SK-N-SH (cell line): Measurements from ENCODE around the gene RDH16. TPM values are rescaled to one million over a fixed set of nuclear protein-coding genes. Genes with fewer than 3 reads are reported as not detected.

ENCODE experiments used
- CTCF ChIA-PET: fragments of 300-600, 350-600 bp; formaldehyde crosslinking; extraction: SDS; loops from one replicate; lab custom pipeline; 2021; lab: Yijun Ruan, JAX
- POLR2A ChIA-PET: fragments of 350-600 bp; sonication (Branson Sonifier 250); formaldehyde crosslinking; extraction: SDS; loops from one replicate; lab custom pipeline; 2020; ENCODE audit warnings: antibody characterized with exemption, inconsistent platforms; lab: Yijun Ruan, JAX
- DNase-seq: peaks from one replicate; pipeline ENCODE4 v3.0.0; 2012
- H2AFZ ChIP-seq: fragments of 200-600 bp; sonication (generic); 2 replicates; pipeline ENCODE4 v1.8.1; 2016; ENCODE audit warnings: antibody characterized with exemption, mild to moderate bottlenecking, low read depth
- H3F3A ChIP-seq: fragments of 200-600 bp; sonication (generic); replicated peaks from 2 replicates; pipeline ENCODE3; 2016; ENCODE audit warnings: antibody characterized with exemption, mild to moderate bottlenecking; ENCODE audit not compliant: insufficient read depth
- H3K27ac ChIP-seq, 2 experiments: fragments of 200-500 bp in 1 of 2; fragments of 200-600 bp in 1 of 2; sonication (Bioruptor generic) in 1 of 2; sonication (generic), shearing (Covaris generic) in 1 of 2; 2 replicates each; pipeline versions ENCODE4 v1.5.1 to v1.6.1; 2014 to 2016; ENCODE audit warnings: low read depth in 2 of 2, inconsistent platforms in 1 of 2, low read length in 1 of 2, mild to moderate bottlenecking in 1 of 2, mixed read lengths in 1 of 2
- H3K27me3 ChIP-seq: fragments of 200-600 bp; sonication (generic), shearing (Covaris generic); 2 replicates; pipeline ENCODE4 v1.6.1; 2016; ENCODE audit warnings: mixed run types; ENCODE audit not compliant: insufficient read depth
- H3K36me3 ChIP-seq, 2 experiments: fragments of 200-500 bp in 1 of 2; fragments of 200-600 bp in 1 of 2; sonication (Bioruptor generic) in 1 of 2; sonication (generic) in 1 of 2; replicated peaks in 1 of 2; 2 replicates each; pipeline versions ENCODE3 to v1.5.1; 2014 to 2016; ENCODE audit warnings: low read length in 1 of 2, mild to moderate bottlenecking in 1 of 2; ENCODE audit not compliant: insufficient read depth in 2 of 2, control insufficient read depth in 1 of 2
- H3K4me1 ChIP-seq, 2 experiments: fragments of 200-500 bp in 1 of 2; fragments of 200-600 bp in 1 of 2; sonication (Bioruptor generic) in 1 of 2; sonication (generic), shearing (Covaris generic) in 1 of 2; 2 replicates each; pipeline versions ENCODE4 v1.5.1 to v1.6.1; 2014 to 2016; ENCODE audit warnings: low read depth in 1 of 2, low read length in 1 of 2, mixed run types in 1 of 2; ENCODE audit not compliant: insufficient read depth in 2 of 2, control insufficient read depth in 1 of 2
- H3K4me2 ChIP-seq: fragments of 200-600 bp; sonication (generic), shearing (Covaris generic); 2 replicates; pipeline ENCODE4 v1.6.1; 2017; ENCODE audit warnings: mixed run types
- H3K4me3 ChIP-seq, 2 experiments: fragments of 200-500 bp in 1 of 2; fragments of 200-600 bp in 1 of 2; sonication (Bioruptor generic) in 1 of 2; sonication (generic), shearing (Covaris generic) in 1 of 2; 2 replicates each; pipeline versions ENCODE4 v1.5.1 to v1.8.1; 2014 to 2016; ENCODE audit warnings: low read depth in 2 of 2, inconsistent platforms in 1 of 2, low read length in 1 of 2, mild to moderate bottlenecking in 1 of 2, mixed read lengths in 1 of 2, moderate library complexity in 1 of 2
- H3K79me2 ChIP-seq: fragments of 200-600 bp; sonication (generic); 2 replicates; pipeline ENCODE4 v1.8.1; 2017; ENCODE audit warnings: mild to moderate bottlenecking; ENCODE audit not compliant: insufficient read depth
- H3K9ac ChIP-seq: fragments of 200-600 bp; sonication (generic); 2 replicates; pipeline ENCODE4 v1.6.1; 2017; ENCODE audit warnings: mixed run types
- H3K9me2 ChIP-seq: fragments of 200-600 bp; sonication (generic); 2 replicates; pipeline ENCODE4 v1.6.1; 2017; ENCODE audit warnings: mixed run types
- H3K9me3 ChIP-seq: fragments of 200-600 bp; sonication (generic); 2 replicates; pipeline ENCODE4 v1.6.1; 2017; ENCODE audit warnings: mixed run types, mild to moderate bottlenecking, moderate library complexity
- H4K20me1 ChIP-seq: fragments of 200-600 bp; sonication (generic); 2 replicates; pipeline ENCODE4 v1.6.1; 2017; ENCODE audit warnings: mild to moderate bottlenecking, mixed run types; ENCODE audit not compliant: insufficient read depth
- ELF1 ChIP-seq: IDR thresholded peaks from 2 replicates; pipeline ENCODE4 v1.4.0; 2012
- FOSL2 ChIP-seq: IDR thresholded peaks from 2 replicates; pipeline ENCODE4 v1.4.0; 2012; ENCODE audit warnings: low read depth, mild to moderate bottlenecking, moderate library complexity, borderline replicate concordance
- FOXM1 ChIP-seq: IDR thresholded peaks from 2 replicates; pipeline ENCODE4 v1.4.0; 2012; ENCODE audit warnings: low read depth, mild to moderate bottlenecking
- GABPA ChIP-seq: IDR thresholded peaks from 2 replicates; pipeline ENCODE4 v1.4.0; 2012; ENCODE audit warnings: low read depth, mild to moderate bottlenecking
- IRF3 ChIP-seq: fragments of 150-350 bp; IDR thresholded peaks from 2 replicates; pipeline ENCODE4 v1.6.1; 2016; ENCODE audit warnings: mild to moderate bottlenecking, low read depth, low read length
- JUND ChIP-seq: IDR thresholded peaks from 2 replicates; pipeline ENCODE4 v1.4.0; 2012
- MAX ChIP-seq: IDR thresholded peaks from 2 replicates; pipeline ENCODE4 v1.4.0; 2012; ENCODE audit warnings: low read depth
- POLR2AphosphoS5 ChIP-seq: IDR thresholded peaks from 2 replicates; pipeline ENCODE4 v1.6.1; 2012; ENCODE audit warnings: low read depth, low read length
- RCOR1 ChIP-seq: fragments of 150-350 bp; IDR thresholded peaks from 2 replicates; pipeline ENCODE4 v1.6.1; 2017; ENCODE audit warnings: antibody characterized with exemption, low read length
- RXRA ChIP-seq: IDR thresholded peaks from 2 replicates; pipeline ENCODE4 v1.4.0; 2012; ENCODE audit warnings: low read depth, mild to moderate bottlenecking, borderline replicate concordance
- SMC3 ChIP-seq: IDR thresholded peaks from 2 replicates; pipeline ENCODE4 v1.6.1; 2012; ENCODE audit warnings: low read depth, low read length, improper control_type of control experiment
- TEAD4 ChIP-seq: IDR thresholded peaks from 2 replicates; pipeline ENCODE4 v1.4.0; 2012; ENCODE audit warnings: mild to moderate bottlenecking, borderline replicate concordance; ENCODE audit not compliant: insufficient read depth
- USF1 ChIP-seq: IDR thresholded peaks from 2 replicates; pipeline ENCODE4 v1.4.0; 2012; ENCODE audit warnings: low read depth, borderline replicate concordance
- USF2 ChIP-seq: fragments of 150-350 bp; IDR thresholded peaks from 2 replicates; pipeline ENCODE4 v1.6.1; 2017; ENCODE audit warnings: antibody characterized with exemption, low read length, low read depth, borderline replicate concordance
- ZBTB33 ChIP-seq: IDR thresholded peaks from 2 replicates; pipeline ENCODE4 v1.4.0; 2012; ENCODE audit warnings: low read depth, borderline replicate concordance
- WGBS: methylation state at CpG from one replicate; pipeline ENCODE4 v1.1.6; 2017; ENCODE audit warnings: low lambda C conversion rate; 5-methylcytosine and 5-hydroxymethylcytosine counted together
- polyA plus RNA-seq, 3 experiments: library from polyadenylated mRNA; depleted of rRNA; stranded (reverse); fragments of >200 nt; gene quantifications; 2 replicates each; pipeline ENCODE4 v1.2.3, GENCODE V29; 2012

Gene RDH16
- polyA plus RNA-seq, 1 of the 3 experiments (the other 2 are of a cell fraction): 0.12 TPM

GRCh38 chr12:56916296-56916995, 41.0 kb downstream of the RDH16 start:
- DNase-seq: no peak
- no peak overlapping the region for H3K4me2 ChIP-seq
- CTCF ChIA-PET: interaction anchor here (1.2 kb wide), 1 partner anchor 41 kb away, joined by 3 read pairs; no protein-coding TSS in a partner anchor
- H3K79me2 ChIP-seq: no peaks in the 10 kb centered on the region
- no peak overlapping the region for H2AFZ ChIP-seq
- H3K9me3 ChIP-seq: no peaks in the 10 kb centered on the region
- no peaks in the 10 kb centered on the region for H4K20me1 ChIP-seq
- no peak overlapping the region for H3K9ac ChIP-seq
- 11% methylated on average over 4 of the region's 4 CpGs for WGBS
- H3K9me2 ChIP-seq: no peaks in the 10 kb centered on the region
- H3K27ac ChIP-seq: no peak overlapping the region
- H3K27me3 ChIP-seq: no peaks in the 10 kb centered on the region; the same call in 1 of the 2 replicates
- POLR2A ChIA-PET: no interaction called here
- no peak for TF ChIP-seq FOSL2
- TF ChIP-seq GABPA: no peak
- TF ChIP-seq FOXM1: no peak
- no peak for TF ChIP-seq RXRA
- no peak for TF ChIP-seq MAX
- TF ChIP-seq POLR2AphosphoS5: no peak
- no peak for TF ChIP-seq ELF1
- TF ChIP-seq SMC3: no peak
- no peak for TF ChIP-seq JUND
- no peak for TF ChIP-seq IRF3
- TF ChIP-seq USF2: no peak
- no peak for TF ChIP-seq RCOR1
- H3F3A ChIP-seq: no peaks in the 10 kb centered on the region
- H3K36me3 ChIP-seq: no peaks in the 10 kb centered on the region
- no peak overlapping the region for H3K4me3 ChIP-seq
- no peaks in the 10 kb centered on the region for H3K4me1 ChIP-seq

GRCh38 chr12:56914724-56915123, 42.7 kb downstream of the RDH16 start:
- Histone ChIP-seq H3F3A (no peaks in the 10 kb centered on the region), H3K36me3 (no peaks in the 10 kb centered on the region), H3K27ac (no peak overlapping the region), H2AFZ (no peak overlapping the region), H3K9me2 (no peaks in the 10 kb centered on the region), H3K79me2 (no peaks in the 10 kb centered on the region), H3K4me2 (no peak overlapping the region), H3K4me3 (no peak overlapping the region), H4K20me1 (no peaks in the 10 kb centered on the region), H3K9ac (no peak overlapping the region), H3K27me3 (no peaks in the 10 kb centered on the region; the same call in 1 of the 2 replicates), H3K9me3 (no peaks in the 10 kb centered on the region), H3K4me1 (no peaks in the 10 kb centered on the region)
- ChIA-PET POLR2A (no interaction called here), CTCF (no interaction called here)
- no peak for TF ChIP-seq JUND
- TF ChIP-seq USF1: no peak
- TF ChIP-seq ZBTB33: no peak
- TF ChIP-seq TEAD4: no peak
- TF ChIP-seq GABPA: no peak
- TF ChIP-seq FOXM1: no peak
- WGBS: 42% methylated on average over 3 of the region's 3 CpGs
- DNase-seq: no peak
